Measurements from ENCODE around the gene KLHDC10.

Gene KLHDC10

DNA sequence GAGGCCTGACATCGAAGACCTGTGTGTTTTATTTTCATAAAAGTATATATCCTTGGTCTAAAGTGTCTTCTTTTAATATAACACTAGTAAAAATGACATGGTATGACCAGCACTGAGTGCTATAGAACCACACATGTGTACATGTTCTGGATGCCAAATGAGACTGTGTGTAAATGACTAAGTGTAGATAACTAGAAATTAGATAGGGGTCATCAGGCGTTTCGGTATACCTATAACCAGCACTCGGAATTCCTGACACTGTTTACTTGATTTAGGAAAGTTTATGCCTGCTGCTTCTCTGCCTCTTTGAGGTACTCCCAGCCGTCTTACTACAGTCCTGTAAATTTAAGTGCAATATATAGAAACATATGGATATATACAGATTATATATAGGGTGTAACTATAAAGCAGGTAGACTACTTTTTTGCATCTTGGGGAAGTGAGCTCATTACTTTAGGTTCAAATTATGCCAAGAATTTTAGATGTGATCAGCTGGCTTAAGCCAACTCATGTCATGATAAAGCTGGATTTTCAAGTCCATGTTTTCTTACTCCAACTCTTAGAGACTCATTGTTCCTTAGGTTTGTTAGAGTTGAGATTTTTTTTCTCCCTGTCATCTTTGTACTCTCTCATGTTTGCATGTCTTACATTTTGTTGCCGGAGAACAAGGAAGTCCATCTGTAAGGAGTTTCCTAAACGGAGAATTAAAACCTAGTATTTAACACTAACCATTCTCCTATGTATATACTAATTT, 62.9 kb downstream of the KLHDC10 start:
- WGBS (ENCODE audit: insufficient coverage, insufficient read length) = no CpG with 5 or more reads among the region's 7 CpGs
- DNase-seq (ENCODE audit: low read depth, low spot score) = no peak
- H3K9me3 ChIP-seq (ENCODE audit: control insufficient read depth, insufficient read depth, low read length) = no peaks in the 10 kb centered on the region
- no peaks in the 10 kb centered on the region for H3K4me1 ChIP-seq (ENCODE audit: control insufficient read depth, insufficient read depth, low read length)
- H3K4me3 ChIP-seq (ENCODE audit: low read length) = no peak overlapping the region
- H3K27me3 ChIP-seq (ENCODE audit: control insufficient read depth, insufficient read depth, low read length) = no peaks in the 10 kb centered on the region
- H3K27ac ChIP-seq (ENCODE audit: low read length) = no peak overlapping the region
- H3K36me3 ChIP-seq (ENCODE audit: control insufficient read depth, insufficient read depth, low read length) = no peaks in the 10 kb centered on the region; the same call in 1 of the 2 replicates

GRCh38 chr7:130134106-130134636, 63.8 kb downstream of the KLHDC10 start:
- WGBS (ENCODE audit: insufficient coverage, insufficient read length) = no CpG with 5 or more reads among the region's 4 CpGs

GRCh38 chr7:130134726-130135125, 64.4 kb downstream of the KLHDC10 start:
- no peak for DNase-seq (ENCODE audit: low read depth, low spot score)
- Histone ChIP-seq H3K27ac (ENCODE audit: low read length) (no peak overlapping the region), H3K4me1 (ENCODE audit: control insufficient read depth, insufficient read depth, low read length) (no peaks in the 10 kb centered on the region), H3K9me3 (ENCODE audit: control insufficient read depth, insufficient read depth, low read length) (no peaks in the 10 kb centered on the region), H3K36me3 (ENCODE audit: control insufficient read depth, insufficient read depth, low read length) (no peaks in the 10 kb centered on the region), H3K4me3 (ENCODE audit: low read length) (no peak overlapping the region), H3K27me3 (ENCODE audit: control insufficient read depth, insufficient read depth, low read length) (no peaks in the 10 kb centered on the region)
- WGBS (ENCODE audit: insufficient coverage, insufficient read length) = no CpG with 5 or more reads among the region's 7 CpGs

More at GRCh38 chr7:130134106-130134636, 63.8 kb downstream of the KLHDC10 start:
- Histone ChIP-seq H3K9me3 (ENCODE audit: control insufficient read depth, insufficient read depth, low read length) (no peaks in the 10 kb centered on the region), H3K27me3 (ENCODE audit: control insufficient read depth, insufficient read depth, low read length) (no peaks in the 10 kb centered on the region), H3K4me1 (ENCODE audit: control insufficient read depth, insufficient read depth, low read length) (no peaks in the 10 kb centered on the region), H3K27ac (ENCODE audit: low read length) (no peak overlapping the region), H3K4me3 (ENCODE audit: low read length) (no peak overlapping the region), H3K36me3 (ENCODE audit: control insufficient read depth, insufficient read depth, low read length) (no peaks in the 10 kb centered on the region)
- DNase-seq (ENCODE audit: low read depth, low spot score) = no peak

DNA sequence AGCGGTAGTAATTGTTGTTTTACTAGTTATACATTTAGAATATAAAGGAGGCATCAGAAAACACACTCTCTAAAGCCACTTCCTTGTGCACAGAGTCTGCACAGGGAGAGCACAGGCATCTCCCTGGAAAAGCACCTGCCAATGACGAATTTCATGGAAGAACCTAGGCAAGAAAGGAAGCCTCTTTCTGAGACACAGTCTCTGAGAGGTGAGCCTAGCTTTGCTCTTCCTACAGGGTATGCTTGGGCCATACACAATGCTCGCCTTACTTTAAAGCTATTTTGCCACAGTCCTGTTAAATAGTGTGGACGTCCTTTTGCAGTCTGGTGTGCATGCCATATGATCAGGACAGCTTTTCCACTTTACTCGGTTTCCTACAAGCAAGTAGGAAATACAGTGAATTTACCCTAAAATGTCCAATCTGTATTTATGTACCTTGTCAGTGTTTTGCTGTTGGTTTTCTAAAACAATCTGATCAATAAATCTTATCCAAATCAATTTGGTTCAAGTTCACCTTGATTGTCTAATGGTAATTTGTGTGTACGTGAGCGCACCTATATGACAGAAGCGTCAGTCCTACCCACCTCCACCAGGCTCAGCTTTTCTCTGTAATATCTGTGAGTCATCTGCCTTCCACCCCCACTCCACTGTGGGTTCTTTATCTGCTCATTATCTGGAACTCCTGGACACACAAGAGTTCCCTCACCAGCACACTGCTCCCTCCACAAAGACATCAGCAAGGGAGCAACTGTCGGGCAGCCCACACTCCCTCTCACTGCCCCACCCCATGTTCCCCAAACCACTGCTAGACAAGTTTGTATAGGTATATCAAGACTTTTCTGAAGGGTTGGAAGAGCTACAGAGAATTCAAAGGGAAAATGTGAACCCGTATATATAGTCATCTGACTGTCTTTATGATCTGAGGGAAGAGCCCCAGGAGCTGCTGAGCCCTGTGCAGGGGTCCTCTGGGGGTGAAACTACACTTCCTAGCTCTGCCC, 65.2 kb downstream of the KLHDC10 start:
- H3K4me3 ChIP-seq (ENCODE audit: low read length) = no peak overlapping the region
- H3K9me3 ChIP-seq (ENCODE audit: control insufficient read depth, insufficient read depth, low read length) = no peaks in the 10 kb centered on the region
- H3K27ac ChIP-seq (ENCODE audit: low read length) = no peak overlapping the region
- WGBS (ENCODE audit: insufficient coverage, insufficient read length) = no CpG with 5 or more reads among the region's 10 CpGs
- no peak for DNase-seq (ENCODE audit: low read depth, low spot score)
- no peaks in the 10 kb centered on the region for H3K4me1 ChIP-seq (ENCODE audit: control insufficient read depth, insufficient read depth, low read length)
- H3K36me3 ChIP-seq (ENCODE audit: control insufficient read depth, insufficient read depth, low read length) = no peaks in the 10 kb centered on the region
- no peaks in the 10 kb centered on the region for H3K27me3 ChIP-seq (ENCODE audit: control insufficient read depth, insufficient read depth, low read length)

- H3K27me3 ChIP-seq (ENCODE audit: control insufficient read depth, insufficient read depth, low read length) = no peaks in the 10 kb centered on the region; the same call in 1 of the 2 replicates
- H3K9me3 ChIP-seq (ENCODE audit: control insufficient read depth, insufficient read depth, low read length) = no peaks in the 10 kb centered on the region
- H3K4me3 ChIP-seq (ENCODE audit: low read length) = no peak overlapping the region
- WGBS (ENCODE audit: insufficient coverage, insufficient read length) = no CpG with 5 or more reads among the region's 1 CpG
- H3K4me1 ChIP-seq (ENCODE audit: control insufficient read depth, insufficient read depth, low read length) = no peaks in the 10 kb centered on the region
- DNase-seq (ENCODE audit: low read depth, low spot score) = no peak
- H3K36me3 ChIP-seq (ENCODE audit: control insufficient read depth, insufficient read depth, low read length) = no peaks in the 10 kb centered on the region
- H3K27ac ChIP-seq (ENCODE audit: low read length) = no peak overlapping the region
Measured at GRCh38 chr7:130136579-130137167, 66.3 kb downstream of the KLHDC10 start.

- Histone ChIP-seq H3K4me1 (ENCODE audit: control insufficient read depth, insufficient read depth, low read length) (0 out of 2 replicates have a peak, but pooled peaks cover 2% of the 10 kb centered on the region), H3K27ac (ENCODE audit: low read length) (no peak overlapping the region), H3K4me3 (ENCODE audit: low read length) (no peak overlapping the region), H3K36me3 (ENCODE audit: control insufficient read depth, insufficient read depth, low read length) (no peaks in the 10 kb centered on the region), H3K9me3 (ENCODE audit: control insufficient read depth, insufficient read depth, low read length) (no peaks in the 10 kb centered on the region), H3K27me3 (ENCODE audit: control insufficient read depth, insufficient read depth, low read length) (no peaks in the 10 kb centered on the region; the same call in 1 of the 2 replicates)
- WGBS (ENCODE audit: insufficient coverage, insufficient read length) = no CpG with 5 or more reads among the region's 4 CpGs
- DNase-seq (ENCODE audit: low read depth, low spot score) = no peak
Measured at GRCh38 chr7:130137207-130137606, 66.9 kb downstream of the KLHDC10 start.

DNA sequence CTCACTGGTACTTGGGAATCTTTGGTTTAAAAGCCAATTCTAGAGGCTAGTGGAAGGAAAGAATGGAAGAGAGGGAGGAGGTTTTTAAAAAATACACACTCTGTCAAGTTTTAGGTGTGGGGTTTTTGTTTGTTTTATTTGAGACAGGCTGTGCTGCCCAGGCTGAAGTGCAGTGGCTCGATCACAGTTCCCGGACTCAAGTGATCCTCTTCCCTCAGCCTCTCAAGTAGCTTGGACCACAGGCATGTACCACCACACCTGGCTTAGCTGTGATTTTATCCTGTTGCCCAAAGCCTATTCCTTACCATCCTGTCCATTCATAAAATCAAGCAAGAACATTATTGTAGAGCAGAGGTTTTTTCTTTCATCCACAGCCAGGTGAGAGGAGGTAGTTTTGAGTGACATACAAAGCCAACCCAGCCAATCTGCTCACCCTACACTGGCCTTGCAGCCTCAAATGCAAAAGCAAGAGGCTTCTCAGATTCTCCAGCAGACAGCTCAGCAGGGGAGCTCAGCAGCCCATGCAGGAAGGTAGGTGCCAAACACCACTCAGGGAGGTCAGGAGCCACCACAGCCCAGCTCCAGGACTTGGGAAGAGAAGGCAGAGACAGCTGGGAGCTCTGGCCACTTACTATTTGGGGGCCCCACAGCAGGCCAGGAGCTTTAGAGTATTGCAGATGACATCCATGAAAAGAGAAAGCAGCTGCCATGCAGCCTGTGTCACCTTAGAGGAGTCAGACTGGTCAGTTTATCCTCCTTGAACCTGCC, 69.0 kb downstream of the KLHDC10 start:
- Histone ChIP-seq H3K4me1 (ENCODE audit: control insufficient read depth, insufficient read depth, low read length) (0 out of 2 replicates have a peak, but pooled peaks cover 2% of the 10 kb centered on the region), H3K9me3 (ENCODE audit: control insufficient read depth, insufficient read depth, low read length) (no peaks in the 10 kb centered on the region), H3K27ac (ENCODE audit: low read length) (no peak overlapping the region), H3K36me3 (ENCODE audit: control insufficient read depth, insufficient read depth, low read length) (no peaks in the 10 kb centered on the region), H3K4me3 (ENCODE audit: low read length) (no peak overlapping the region), H3K27me3 (ENCODE audit: control insufficient read depth, insufficient read depth, low read length) (no peaks in the 10 kb centered on the region; the same call in 1 of the 2 replicates)
- WGBS (ENCODE audit: insufficient coverage, insufficient read length) = no CpG with 5 or more reads among the region's 2 CpGs
- no peak for DNase-seq (ENCODE audit: low read depth, low spot score)

GRCh38 chr7:130140551-130141160, 70.3 kb downstream of the KLHDC10 start:
- 0 out of 2 replicates have a peak, but pooled peaks cover 2% of the 10 kb centered on the region for H3K4me1 ChIP-seq (ENCODE audit: control insufficient read depth, insufficient read depth, low read length)
- H3K27me3 ChIP-seq (ENCODE audit: control insufficient read depth, insufficient read depth, low read length) = no peaks in the 10 kb centered on the region; the same call in 1 of the 2 replicates
- no peaks in the 10 kb centered on the region for H3K9me3 ChIP-seq (ENCODE audit: control insufficient read depth, insufficient read depth, low read length)
- H3K27ac ChIP-seq (ENCODE audit: low read length) = no peak overlapping the region
- no peak for DNase-seq (ENCODE audit: low read depth, low spot score)
- no peaks in the 10 kb centered on the region for H3K36me3 ChIP-seq (ENCODE audit: control insufficient read depth, insufficient read depth, low read length)
- no CpG with 5 or more reads among the region's 47 CpGs for WGBS (ENCODE audit: insufficient coverage, insufficient read length)
- H3K4me3 ChIP-seq (ENCODE audit: low read length) = peak overlapping the region; percentile 47; the same call in 1 of the 2 replicates

DNA sequence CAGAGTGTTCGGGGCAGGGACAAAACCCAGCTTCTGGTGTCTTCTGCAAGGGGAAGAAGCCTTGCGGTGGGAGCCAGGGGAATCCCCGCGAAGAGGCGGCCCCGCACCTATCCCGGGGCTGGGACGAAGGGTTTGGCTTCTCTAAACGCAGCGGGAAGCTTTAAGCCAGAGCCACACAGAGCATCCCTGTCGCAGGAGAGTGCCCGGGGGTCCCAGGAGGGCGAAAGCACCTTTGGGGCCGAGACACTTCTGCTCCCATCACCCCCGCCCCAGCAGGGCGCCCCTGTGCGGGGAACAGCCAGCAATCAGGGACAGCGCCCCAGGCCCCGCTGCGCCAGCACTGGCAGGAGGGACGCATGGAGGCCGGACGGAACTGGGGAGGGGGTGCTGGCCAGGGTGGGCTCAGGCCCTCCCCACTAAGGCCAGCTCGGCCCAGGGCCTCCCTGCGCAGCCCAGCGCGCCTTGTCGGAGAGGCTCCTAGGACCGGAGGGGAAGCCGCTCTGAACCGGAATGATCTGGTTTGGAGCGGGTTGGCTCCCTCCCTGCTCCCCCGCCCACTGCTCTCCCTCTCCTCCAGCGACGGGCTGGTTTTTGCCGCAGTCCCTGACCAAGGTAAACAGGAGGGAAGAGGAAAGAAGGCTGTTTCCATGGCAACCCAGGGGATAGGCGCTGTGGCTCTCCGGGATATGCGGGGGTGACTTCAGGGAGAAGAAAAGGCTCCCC, 71.0 kb downstream of the KLHDC10 start:
- Histone ChIP-seq H3K36me3 (ENCODE audit: control insufficient read depth, insufficient read depth, low read length) (no peaks in the 10 kb centered on the region), H3K9me3 (ENCODE audit: control insufficient read depth, insufficient read depth, low read length) (no peaks in the 10 kb centered on the region), H3K4me1 (ENCODE audit: control insufficient read depth, insufficient read depth, low read length) (0 out of 2 replicates have a peak, but pooled peaks cover 2% of the 10 kb centered on the region), H3K27me3 (ENCODE audit: control insufficient read depth, insufficient read depth, low read length) (no peaks in the 10 kb centered on the region; the same call in 1 of the 2 replicates), H3K4me3 (ENCODE audit: low read length) (peak overlapping the region; percentile 47; the same call in 1 of the 2 replicates), H3K27ac (ENCODE audit: low read length) (no peak overlapping the region)
- DNase-seq (ENCODE audit: low read depth, low spot score) = peak; percentile 70
- WGBS (ENCODE audit: insufficient coverage, insufficient read length) = no CpG with 5 or more reads among the region's 39 CpGs

All from iPS DF 6.9 (cell line).